SK-N-SH (cell line): ENCODE results near the gene GOLT1A. TPM values are rescaled to one million over a fixed set of nuclear protein-coding genes. Genes with fewer than 3 reads are reported as not detected.

Experiments
- CTCF ChIA-PET: fragments of 300-600, 350-600 bp; formaldehyde crosslinking; extraction: SDS; loops from one replicate; lab custom pipeline; 2021; lab: Yijun Ruan, JAX
- POLR2A ChIA-PET: fragments of 350-600 bp; sonication (Branson Sonifier 250); formaldehyde crosslinking; extraction: SDS; loops from one replicate; lab custom pipeline; 2020; ENCODE audit warnings: antibody characterized with exemption, inconsistent platforms; lab: Yijun Ruan, JAX
- DNase-seq: peaks from one replicate; pipeline ENCODE4 v3.0.0; 2012
- H2AFZ ChIP-seq: fragments of 200-600 bp; sonication (generic); 2 replicates; pipeline ENCODE4 v1.8.1; 2016; ENCODE audit warnings: antibody characterized with exemption, mild to moderate bottlenecking, low read depth
- H3F3A ChIP-seq: fragments of 200-600 bp; sonication (generic); replicated peaks from 2 replicates; pipeline ENCODE3; 2016; ENCODE audit warnings: antibody characterized with exemption, mild to moderate bottlenecking; ENCODE audit not compliant: insufficient read depth
- H3K27ac ChIP-seq, 2 experiments: fragments of 200-500 bp in 1 of 2; fragments of 200-600 bp in 1 of 2; sonication (Bioruptor generic) in 1 of 2; sonication (generic), shearing (Covaris generic) in 1 of 2; 2 replicates each; pipeline versions ENCODE4 v1.5.1 to v1.6.1; 2014 to 2016; ENCODE audit warnings: low read depth in 2 of 2, inconsistent platforms in 1 of 2, low read length in 1 of 2, mild to moderate bottlenecking in 1 of 2, mixed read lengths in 1 of 2
- H3K27me3 ChIP-seq: fragments of 200-600 bp; sonication (generic), shearing (Covaris generic); 2 replicates; pipeline ENCODE4 v1.6.1; 2016; ENCODE audit warnings: mixed run types; ENCODE audit not compliant: insufficient read depth
- H3K36me3 ChIP-seq, 2 experiments: fragments of 200-500 bp in 1 of 2; fragments of 200-600 bp in 1 of 2; sonication (Bioruptor generic) in 1 of 2; sonication (generic) in 1 of 2; replicated peaks in 1 of 2; 2 replicates each; pipeline versions ENCODE3 to v1.5.1; 2014 to 2016; ENCODE audit warnings: low read length in 1 of 2, mild to moderate bottlenecking in 1 of 2; ENCODE audit not compliant: insufficient read depth in 2 of 2, control insufficient read depth in 1 of 2
- H3K4me1 ChIP-seq, 2 experiments: fragments of 200-500 bp in 1 of 2; fragments of 200-600 bp in 1 of 2; sonication (Bioruptor generic) in 1 of 2; sonication (generic), shearing (Covaris generic) in 1 of 2; 2 replicates each; pipeline versions ENCODE4 v1.5.1 to v1.6.1; 2014 to 2016; ENCODE audit warnings: low read depth in 1 of 2, low read length in 1 of 2, mixed run types in 1 of 2; ENCODE audit not compliant: insufficient read depth in 2 of 2, control insufficient read depth in 1 of 2
- H3K4me2 ChIP-seq: fragments of 200-600 bp; sonication (generic), shearing (Covaris generic); 2 replicates; pipeline ENCODE4 v1.6.1; 2017; ENCODE audit warnings: mixed run types
- H3K4me3 ChIP-seq, 2 experiments: fragments of 200-500 bp in 1 of 2; fragments of 200-600 bp in 1 of 2; sonication (Bioruptor generic) in 1 of 2; sonication (generic), shearing (Covaris generic) in 1 of 2; 2 replicates each; pipeline versions ENCODE4 v1.5.1 to v1.8.1; 2014 to 2016; ENCODE audit warnings: low read depth in 2 of 2, inconsistent platforms in 1 of 2, low read length in 1 of 2, mild to moderate bottlenecking in 1 of 2, mixed read lengths in 1 of 2, moderate library complexity in 1 of 2
- H3K79me2 ChIP-seq: fragments of 200-600 bp; sonication (generic); 2 replicates; pipeline ENCODE4 v1.8.1; 2017; ENCODE audit warnings: mild to moderate bottlenecking; ENCODE audit not compliant: insufficient read depth
- H3K9ac ChIP-seq: fragments of 200-600 bp; sonication (generic); 2 replicates; pipeline ENCODE4 v1.6.1; 2017; ENCODE audit warnings: mixed run types
- H3K9me2 ChIP-seq: fragments of 200-600 bp; sonication (generic); 2 replicates; pipeline ENCODE4 v1.6.1; 2017; ENCODE audit warnings: mixed run types
- H3K9me3 ChIP-seq: fragments of 200-600 bp; sonication (generic); 2 replicates; pipeline ENCODE4 v1.6.1; 2017; ENCODE audit warnings: mixed run types, mild to moderate bottlenecking, moderate library complexity
- H4K20me1 ChIP-seq: fragments of 200-600 bp; sonication (generic); 2 replicates; pipeline ENCODE4 v1.6.1; 2017; ENCODE audit warnings: mild to moderate bottlenecking, mixed run types; ENCODE audit not compliant: insufficient read depth
- CHD2 ChIP-seq: fragments of 150-350 bp; IDR thresholded peaks from 2 replicates; pipeline ENCODE4 v1.6.1; 2018; ENCODE audit warnings: low read length; ENCODE audit not compliant: partially characterized antibody
- ELF1 ChIP-seq: IDR thresholded peaks from 2 replicates; pipeline ENCODE4 v1.4.0; 2012
- EP300 ChIP-seq, 2 experiments: IDR thresholded peaks; 2 replicates each; pipeline versions ENCODE4 v1.4.0 to v1.6.1; 2012; ENCODE audit warnings: borderline replicate concordance in 1 of 2, low read depth in 1 of 2, low read length in 1 of 2
- EZH2phosphoT487 ChIP-seq: fragments of 200-600 bp; sonication (generic); IDR thresholded peaks from 2 replicates; pipeline ENCODE4 v1.6.1; 2017; ENCODE audit warnings: low read depth, mixed run types, mild to moderate bottlenecking, antibody characterized with exemption, moderate library complexity, borderline replicate concordance
- FOSL2 ChIP-seq: IDR thresholded peaks from 2 replicates; pipeline ENCODE4 v1.4.0; 2012; ENCODE audit warnings: low read depth, mild to moderate bottlenecking, moderate library complexity, borderline replicate concordance
- FOXJ3 ChIP-seq: sonication (generic); formaldehyde crosslinking; IDR thresholded peaks from 2 replicates; pipeline ENCODE4 v1.5.1; 2020; ENCODE audit warnings: mild to moderate bottlenecking, missing genetic modification reagents
- GATA2 ChIP-seq: sonication (generic); formaldehyde crosslinking; IDR thresholded peaks from 2 replicates; pipeline ENCODE4 v1.5.0; 2020; ENCODE audit warnings: mild to moderate bottlenecking, missing genetic modification reagents
- JUND ChIP-seq: IDR thresholded peaks from 2 replicates; pipeline ENCODE4 v1.4.0; 2012
- MAX ChIP-seq: IDR thresholded peaks from 2 replicates; pipeline ENCODE4 v1.4.0; 2012; ENCODE audit warnings: low read depth
- MEF2A ChIP-seq: IDR thresholded peaks from 2 replicates; pipeline ENCODE4 v1.4.0; 2012; ENCODE audit warnings: low read depth, borderline replicate concordance
- RAD21 ChIP-seq: IDR thresholded peaks from 2 replicates; pipeline ENCODE4 v1.6.1; 2012; ENCODE audit warnings: mild to moderate bottlenecking, low read length
- REST ChIP-seq: IDR thresholded peaks from 2 replicates; pipeline ENCODE4 v1.6.1; 2012; ENCODE audit warnings: mild to moderate bottlenecking, low read depth, low read length, moderate library complexity
- RFX5 ChIP-seq: IDR thresholded peaks from 2 replicates; pipeline ENCODE4 v1.6.1; 2012; ENCODE audit warnings: mild to moderate bottlenecking, improper control_type of control experiment, low read length
- SMC3 ChIP-seq: IDR thresholded peaks from 2 replicates; pipeline ENCODE4 v1.6.1; 2012; ENCODE audit warnings: low read depth, low read length, improper control_type of control experiment
- TAF1 ChIP-seq: IDR thresholded peaks from 2 replicates; pipeline ENCODE4 v1.6.1; 2012; ENCODE audit warnings: low read depth, mild to moderate bottlenecking, low read length, moderate library complexity, borderline replicate concordance
- TCF12 ChIP-seq: IDR thresholded peaks from 2 replicates; pipeline ENCODE4 v1.4.0; 2012
- TEAD4 ChIP-seq: IDR thresholded peaks from 2 replicates; pipeline ENCODE4 v1.4.0; 2012; ENCODE audit warnings: mild to moderate bottlenecking, borderline replicate concordance; ENCODE audit not compliant: insufficient read depth
- WGBS: methylation state at CpG from one replicate; pipeline ENCODE4 v1.1.6; 2017; ENCODE audit warnings: low lambda C conversion rate; 5-methylcytosine and 5-hydroxymethylcytosine counted together
- polyA plus RNA-seq, 3 experiments: library from polyadenylated mRNA; depleted of rRNA; stranded (reverse); fragments of >200 nt; gene quantifications; 2 replicates each; pipeline ENCODE4 v1.2.3, GENCODE V29; 2012
- TF ChIP-seq, protein P1 (sequence below): fragments of 200-600 bp; sonication (generic); IDR thresholded peaks from 2 replicates; pipeline ENCODE4 v1.6.1; 2017; ENCODE audit warnings: antibody characterized with exemption, mild to moderate bottlenecking, moderate library complexity
- TF ChIP-seq, protein P2 (sequence below): IDR thresholded peaks from 2 replicates; pipeline ENCODE4; 2012

GOLT1A gene
- not detected in 2 replicates for polyA plus RNA-seq (2012; rRNA removed)
- polyA plus RNA-seq (2012; cell fraction: cytosol; rRNA removed): 0.04 and 0.05 TPM in 2 replicates
- not detected in 2 replicates for polyA plus RNA-seq (2012; cell fraction: nucleus; rRNA removed)

- H3K4me2 ChIP-seq: peak within 1 kb of the TSS; percentile 48; the same call in 1 of the 2 replicates
- H3K9me3 ChIP-seq: no peaks in the 10 kb centered on the region
- H3K27ac ChIP-seq: no peak within 1 kb of the TSS
- ChIA-PET POLR2A (no interaction called here), CTCF (interaction anchor here (0.7 to 6.2 kb wide), 22 partner anchors 7 to 289 kb away, joined by 3 to 107 read pairs (median 4); partner anchors contain the start of genes PLEKHA6 and REN)
- peak within 1 kb of the TSS in 1 of 2 experiments; percentile 27; a peak in 1 of 4 replicates for H3K4me3 ChIP-seq
- peak; percentile 65 for DNase-seq
- no peaks in the 10 kb centered on the region for H3F3A ChIP-seq
- TF ChIP-seq SMC3 (peak; percentile 64), TAF1 (no peak), FOXJ3 (CRISPR knock-in tag) (no peak), JUND (no peak), MEF2A (no peak), CHD2 (no peak), REST (no peak), MAX (no peak), ELF1 (no peak), EZH2phosphoT487 (no peak), GATA2 (CRISPR knock-in tag) (no peak), RFX5 (no peak), TEAD4 (no peak), RAD21 (peak; percentile 67), EP300 (IDR thresholded peaks at IDR 0.05; ENCODE audit: borderline replicate concordance in 1 of 2, low read depth in 1 of 2, low read length in 1 of 2) (no peak), FOSL2 (no peak), TCF12 (no peak)
- TF ChIP-seq, protein P1, sequence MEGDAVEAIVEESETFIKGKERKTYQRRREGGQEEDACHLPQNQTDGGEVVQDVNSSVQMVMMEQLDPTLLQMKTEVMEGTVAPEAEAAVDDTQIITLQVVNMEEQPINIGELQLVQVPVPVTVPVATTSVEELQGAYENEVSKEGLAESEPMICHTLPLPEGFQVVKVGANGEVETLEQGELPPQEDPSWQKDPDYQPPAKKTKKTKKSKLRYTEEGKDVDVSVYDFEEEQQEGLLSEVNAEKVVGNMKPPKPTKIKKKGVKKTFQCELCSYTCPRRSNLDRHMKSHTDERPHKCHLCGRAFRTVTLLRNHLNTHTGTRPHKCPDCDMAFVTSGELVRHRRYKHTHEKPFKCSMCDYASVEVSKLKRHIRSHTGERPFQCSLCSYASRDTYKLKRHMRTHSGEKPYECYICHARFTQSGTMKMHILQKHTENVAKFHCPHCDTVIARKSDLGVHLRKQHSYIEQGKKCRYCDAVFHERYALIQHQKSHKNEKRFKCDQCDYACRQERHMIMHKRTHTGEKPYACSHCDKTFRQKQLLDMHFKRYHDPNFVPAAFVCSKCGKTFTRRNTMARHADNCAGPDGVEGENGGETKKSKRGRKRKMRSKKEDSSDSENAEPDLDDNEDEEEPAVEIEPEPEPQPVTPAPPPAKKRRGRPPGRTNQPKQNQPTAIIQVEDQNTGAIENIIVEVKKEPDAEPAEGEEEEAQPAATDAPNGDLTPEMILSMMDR: peak; percentile 60
- TF ChIP-seq, protein P2, sequence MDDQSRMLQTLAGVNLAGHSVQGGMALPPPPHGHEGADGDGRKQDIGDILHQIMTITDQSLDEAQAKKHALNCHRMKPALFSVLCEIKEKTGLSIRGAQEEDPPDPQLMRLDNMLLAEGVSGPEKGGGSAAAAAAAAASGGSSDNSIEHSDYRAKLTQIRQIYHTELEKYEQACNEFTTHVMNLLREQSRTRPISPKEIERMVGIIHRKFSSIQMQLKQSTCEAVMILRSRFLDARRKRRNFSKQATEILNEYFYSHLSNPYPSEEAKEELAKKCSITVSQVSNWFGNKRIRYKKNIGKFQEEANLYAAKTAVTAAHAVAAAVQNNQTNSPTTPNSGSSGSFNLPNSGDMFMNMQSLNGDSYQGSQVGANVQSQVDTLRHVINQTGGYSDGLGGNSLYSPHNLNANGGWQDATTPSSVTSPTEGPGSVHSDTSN: no peak
- H3K4me1 ChIP-seq: no peaks in the 10 kb centered on the region; a peak in 1 of 4 replicates
- no peak within 1 kb of the TSS for H3K9ac ChIP-seq
- H4K20me1 ChIP-seq: no peaks in the 10 kb centered on the region
- WGBS: 49% methylated on average over 35 of the region's 41 CpGs
- H3K27me3 ChIP-seq: peaks cover 18% of the 10 kb centered on the region; the same call in 1 of the 2 replicates
- no peaks in the 10 kb centered on the region for H3K9me2 ChIP-seq
- H3K79me2 ChIP-seq: no peaks in the 10 kb centered on the region
- no peak within 1 kb of the TSS for H2AFZ ChIP-seq
- H3K36me3 ChIP-seq: no peaks in the 10 kb centered on the region
These were observed at the start of gene GOLT1A for GRCh38 chr1:204213668-204214662. GOLT1A (minus strand) TSS chr1:204213988; CDS start chr1:204213906, 82 bp downstream.
